Spinal cord (tissue), 10 donors: Measurements from ENCODE around the gene TAS2R60. TPM values are rescaled to one million over a fixed set of nuclear protein-coding genes. Genes with fewer than 3 reads are reported as not detected.
"Not testable (repeated sequence)": the region's sequence is repeated elsewhere in the genome, so short reads cannot be mapped to it uniquely, and the experiment has no call there.

Experiments
- DNase-seq, 6 donors: peaks; one replicate each; pipeline versions ENCODE4 v3.0.0 to v3.0.0-alpha.2; 2013 to 2015; ENCODE audit warnings: low spot score in 6 of 6, low read depth in 4 of 6
- H3K27ac ChIP-seq: one replicate; pipeline ENCODE4 v1.5.1; 2013; ENCODE audit warnings: low read depth, low read length, control low read depth
- H3K27me3 ChIP-seq: one replicate; pipeline ENCODE4 v1.6.1; 2013; ENCODE audit warnings: low read length; ENCODE audit not compliant: control insufficient read depth, insufficient read depth
- H3K36me3 ChIP-seq: one replicate; pipeline ENCODE4 v1.6.1; 2013; ENCODE audit warnings: low read length; ENCODE audit not compliant: control insufficient read depth, insufficient read depth
- H3K4me1 ChIP-seq: one replicate; pipeline ENCODE4 v1.6.1; 2013; ENCODE audit warnings: low read length; ENCODE audit not compliant: control insufficient read depth, insufficient read depth
- H3K4me3 ChIP-seq: one replicate; pipeline ENCODE4 v1.5.1; 2013; ENCODE audit warnings: low read depth, low read length, control low read depth
- H3K9me3 ChIP-seq: one replicate; pipeline ENCODE4 v1.6.1; 2013; ENCODE audit warnings: low read length; ENCODE audit not compliant: control insufficient read depth, insufficient read depth
- WGBS: methylation state at CpG from one replicate; pipeline ENCODE4 v1.1.5; 2013; ENCODE audit warnings: missing lambda C conversion rate; ENCODE audit not compliant: insufficient coverage; 5-methylcytosine and 5-hydroxymethylcytosine counted together
- polyA plus RNA-seq, 2 donors: library from polyadenylated mRNA; unstranded; fragments of 120-200 nt; gene quantifications; one replicate each; pipeline ENCODE4 v1.2.1, GENCODE V29; 2013; ENCODE audit not compliant: insufficient read length in 2 of 2
- total RNA-seq, 2 donors: library from RNA; depleted of rRNA in 1 of 2; stranded (reverse); fragments of 120-200 nt in 1 of 2; fragments of >200 nt in 1 of 2; gene quantifications; one replicate each; pipeline versions ENCODE4 v1.2.3 to v1.2.4, GENCODE V29; 2013 to 2014
- donor health status: healthy.

The TAS2R60 gene
- total and polyA plus RNA-seq, 4 donors: not detected

DNA sequence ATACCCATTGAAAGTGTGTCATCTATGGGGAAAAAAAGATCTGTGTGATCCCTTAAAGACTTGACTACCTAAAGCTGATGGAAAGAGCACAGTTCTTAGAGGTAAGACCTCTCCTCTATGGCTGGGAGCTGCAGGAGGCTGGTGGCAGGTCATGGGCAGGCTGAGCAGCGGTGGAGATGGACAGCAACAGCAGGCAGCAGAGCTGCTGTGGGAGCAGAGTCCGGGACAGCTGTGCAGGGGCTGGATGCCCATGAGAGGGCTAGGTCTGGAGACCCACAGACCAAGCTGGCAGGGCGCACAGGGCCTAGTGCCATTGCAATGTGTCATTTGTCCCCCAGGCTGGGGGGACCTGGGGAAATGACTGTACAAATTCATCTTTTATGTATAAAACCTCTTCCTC lies 21.2 kb upstream of the TAS2R60 start:
- H3K27ac ChIP-seq: no peak overlapping the region
- H3K9me3 ChIP-seq: no peaks in the 10 kb centered on the region
- 92% methylated on average over 3 of the region's 3 CpGs for WGBS
- DNase-seq: no peak
- no peaks in the 10 kb centered on the region for H3K36me3 ChIP-seq
- H3K4me3 ChIP-seq: no peak overlapping the region
- H3K27me3 ChIP-seq: no peaks in the 10 kb centered on the region
- no peaks in the 10 kb centered on the region for H3K4me1 ChIP-seq

DNA sequence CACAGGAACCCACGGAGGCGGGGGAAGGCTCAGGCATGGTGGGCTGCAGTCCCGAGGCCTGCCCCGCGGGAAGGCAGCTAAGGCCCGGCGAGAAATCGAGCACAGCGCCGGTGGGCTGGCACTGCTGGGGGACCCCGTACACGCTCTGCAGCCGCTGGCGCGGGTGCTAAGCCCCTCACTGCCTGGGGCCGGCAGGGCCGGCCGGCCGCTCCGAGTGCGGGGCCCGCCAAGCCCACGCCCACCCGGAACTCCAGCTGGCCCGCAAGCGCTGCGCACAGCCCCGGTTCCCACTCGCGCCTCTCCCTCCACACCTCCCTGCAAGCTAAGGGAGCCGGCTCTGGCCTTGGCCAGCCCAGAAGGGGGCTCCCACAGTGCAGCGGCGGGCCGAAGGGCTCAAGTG lies 18.8 kb upstream of the TAS2R60 start:
- H3K27me3 ChIP-seq, DNase-seq, H3K27ac ChIP-seq, H3K4me3 ChIP-seq, H3K9me3 ChIP-seq, H3K36me3 ChIP-seq, H3K4me1 ChIP-seq: not testable (repeated sequence)
- WGBS: 97% methylated on average over 19 of the region's 34 CpGs

DNA sequence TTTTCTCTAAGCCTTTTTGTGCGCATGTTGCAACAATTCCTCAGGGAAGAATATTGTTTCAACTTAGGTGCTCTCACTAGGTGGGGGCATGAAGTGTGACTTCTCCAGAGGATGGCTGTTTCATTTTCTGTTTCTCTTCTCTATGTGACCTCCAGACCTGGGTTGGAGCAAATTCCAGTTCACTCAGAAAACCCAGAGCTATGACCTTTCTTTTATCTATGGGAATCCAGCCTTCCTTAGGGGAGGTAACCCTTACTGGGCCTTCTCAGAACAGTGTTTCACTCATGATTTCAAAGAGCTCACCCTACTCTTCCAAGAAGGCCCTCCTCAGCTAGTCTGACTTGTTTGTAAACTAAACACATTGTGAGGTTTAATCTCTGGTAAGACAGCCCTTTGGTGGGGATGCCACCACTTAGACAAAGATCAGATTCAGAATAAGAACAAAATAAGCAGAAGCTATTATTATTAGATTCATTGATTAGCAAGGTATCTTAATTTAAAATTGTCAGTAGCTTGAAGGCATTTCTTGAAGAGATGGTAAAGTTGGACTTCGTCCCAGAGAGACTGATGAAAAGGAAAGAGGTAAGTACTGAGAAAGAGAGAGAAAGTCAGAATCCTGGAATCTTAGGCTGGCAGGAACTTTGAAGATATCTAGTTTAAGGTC lies 16.6 kb upstream of the TAS2R60 start:
- WGBS: 93% methylated on average over 1 of the region's 2 CpGs
- H3K9me3 ChIP-seq: no peaks in the 10 kb centered on the region

DNA sequence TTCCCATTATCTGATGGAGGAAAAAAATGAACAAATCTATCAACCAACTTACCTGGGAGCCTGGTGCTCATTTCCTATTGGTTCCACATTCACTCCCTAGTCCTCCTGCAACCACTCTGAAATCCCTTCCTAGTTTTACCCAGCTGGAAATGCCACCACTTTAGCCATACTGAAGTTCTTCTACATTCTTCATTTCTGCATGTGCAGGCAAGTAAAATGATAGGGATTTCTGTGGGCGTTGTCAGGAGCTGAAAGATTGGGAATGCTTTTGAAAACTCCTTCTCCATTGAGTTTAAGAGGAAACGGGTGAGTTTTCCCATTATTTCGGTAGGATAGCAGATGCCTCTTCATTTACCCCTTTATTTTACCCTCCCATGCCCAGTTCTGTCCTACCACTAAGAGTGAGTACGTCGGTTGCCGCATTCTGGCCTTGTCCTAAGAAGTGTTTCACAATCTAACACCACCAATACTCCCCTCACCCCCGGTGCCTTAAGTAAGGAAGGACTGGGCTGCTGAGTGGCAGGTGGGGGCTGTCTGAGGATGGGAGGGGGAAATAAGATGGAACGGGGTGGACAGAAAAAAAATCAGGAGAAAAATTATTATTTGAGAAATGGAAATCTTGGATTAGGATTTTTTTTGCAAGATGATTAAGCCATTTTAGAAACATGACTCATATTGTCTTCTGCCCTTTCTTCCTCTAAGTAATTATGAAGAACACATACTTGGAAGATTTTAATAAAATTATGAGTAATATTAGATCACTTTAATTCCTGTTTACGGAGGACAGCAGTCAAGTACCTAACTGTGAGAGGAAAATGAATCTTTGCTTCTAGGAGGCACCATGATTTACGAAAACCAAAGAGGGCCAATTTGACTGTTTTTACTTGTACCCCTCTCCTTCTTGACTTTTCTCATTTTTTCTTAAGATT lies 13.2 kb upstream of the TAS2R60 start:
- no peak overlapping the region for H3K27ac ChIP-seq
- no peaks in the 10 kb centered on the region for H3K27me3 ChIP-seq
- H3K9me3 ChIP-seq: no peaks in the 10 kb centered on the region
- DNase-seq: no peak
- no peak overlapping the region for H3K4me3 ChIP-seq
- no peaks in the 10 kb centered on the region for H3K36me3 ChIP-seq
- no CpG with 5 or more reads among the region's 10 CpGs for WGBS
- H3K4me1 ChIP-seq: no peaks in the 10 kb centered on the region

More for the DNA sequence above, 16.6 kb upstream of the TAS2R60 start:
- no peak overlapping the region for H3K4me3 ChIP-seq
- no peaks in the 10 kb centered on the region for H3K36me3 ChIP-seq
- DNase-seq: no peak
- no peak overlapping the region for H3K27ac ChIP-seq
- H3K4me1 ChIP-seq: no peaks in the 10 kb centered on the region
- H3K27me3 ChIP-seq: no peaks in the 10 kb centered on the region

DNA sequence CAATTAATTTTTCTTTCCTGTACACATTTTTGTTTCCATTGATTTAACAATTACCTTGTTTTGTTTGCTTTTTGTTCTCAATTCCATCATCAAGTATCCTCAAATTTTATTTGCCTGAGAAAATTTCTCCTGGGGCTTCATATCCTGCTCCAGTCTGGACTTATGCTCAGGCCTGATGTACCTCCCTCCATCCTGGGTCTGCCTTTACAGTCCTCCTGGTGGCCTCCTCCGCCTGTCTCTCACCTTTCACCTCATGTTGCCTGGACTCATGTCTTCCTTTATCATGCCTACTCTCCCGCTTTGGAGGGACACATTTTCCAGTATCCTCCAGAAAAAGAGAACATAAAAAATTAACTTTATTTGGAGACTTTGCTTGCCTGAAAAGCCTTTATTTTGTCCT lies 12.1 kb upstream of the TAS2R60 start:
- Histone ChIP-seq H3K36me3 (no peaks in the 10 kb centered on the region), H3K9me3 (no peaks in the 10 kb centered on the region), H3K27me3 (no peaks in the 10 kb centered on the region), H3K4me1 (no peaks in the 10 kb centered on the region), H3K27ac (no peak overlapping the region), H3K4me3 (no peak overlapping the region)
- DNase-seq: no peak
- WGBS: 100% methylated on average over 1 of the region's 2 CpGs

DNA sequence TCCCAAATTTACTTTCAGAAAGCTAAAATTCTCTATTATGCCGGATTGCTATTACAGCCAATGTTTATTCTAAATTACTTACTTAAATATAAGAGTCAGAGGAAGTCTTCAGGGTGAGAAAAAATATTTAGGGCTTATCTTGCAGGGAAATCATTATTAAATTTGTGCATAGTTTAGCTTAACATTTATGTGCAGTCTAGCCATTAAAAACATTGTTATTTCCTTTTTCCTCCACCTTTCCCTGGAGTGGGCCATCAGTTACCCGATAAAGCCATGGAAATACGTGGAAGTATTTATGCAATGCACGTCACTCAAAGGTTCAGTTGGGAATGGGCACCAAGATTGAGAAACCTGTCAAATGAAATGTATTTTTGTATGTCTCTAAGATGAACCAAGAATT lies 9.5 kb upstream of the TAS2R60 start:
- H3K9me3 ChIP-seq: no peaks in the 10 kb centered on the region

DNA sequence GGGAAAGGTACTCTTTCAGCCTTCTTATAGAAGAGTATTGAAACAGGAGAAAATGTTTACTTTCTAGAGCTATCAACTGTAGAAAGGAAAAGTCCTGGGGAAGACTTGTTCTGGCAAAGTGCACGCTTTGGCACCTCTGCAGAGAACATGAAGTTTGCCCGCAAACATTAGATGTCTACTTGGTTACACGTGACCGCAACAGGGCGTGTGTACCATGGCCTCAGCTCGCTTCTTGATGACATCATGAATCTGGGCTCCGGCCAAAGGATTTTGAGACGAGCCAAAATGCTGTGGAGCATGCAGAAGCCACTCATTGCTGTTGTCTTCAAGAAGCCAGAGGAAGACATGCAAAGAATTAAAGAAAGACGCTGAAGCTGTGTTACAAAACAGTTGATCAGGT lies 8.6 kb upstream of the TAS2R60 start:
- Histone ChIP-seq H3K27me3 (no peaks in the 10 kb centered on the region), H3K27ac (no peak overlapping the region), H3K9me3 (no peaks in the 10 kb centered on the region), H3K4me3 (no peak overlapping the region), H3K4me1 (no peaks in the 10 kb centered on the region), H3K36me3 (no peaks in the 10 kb centered on the region)
- no peak for DNase-seq
- WGBS: 93% methylated on average over 9 of the region's 9 CpGs

More for the DNA sequence above, 9.5 kb upstream of the TAS2R60 start:
- Histone ChIP-seq H3K27ac (no peak overlapping the region), H3K4me3 (no peak overlapping the region), H3K36me3 (no peaks in the 10 kb centered on the region), H3K4me1 (no peaks in the 10 kb centered on the region), H3K27me3 (no peaks in the 10 kb centered on the region)
- no peak for DNase-seq
- WGBS: no CpG with 5 or more reads among the region's 4 CpGs

DNA sequence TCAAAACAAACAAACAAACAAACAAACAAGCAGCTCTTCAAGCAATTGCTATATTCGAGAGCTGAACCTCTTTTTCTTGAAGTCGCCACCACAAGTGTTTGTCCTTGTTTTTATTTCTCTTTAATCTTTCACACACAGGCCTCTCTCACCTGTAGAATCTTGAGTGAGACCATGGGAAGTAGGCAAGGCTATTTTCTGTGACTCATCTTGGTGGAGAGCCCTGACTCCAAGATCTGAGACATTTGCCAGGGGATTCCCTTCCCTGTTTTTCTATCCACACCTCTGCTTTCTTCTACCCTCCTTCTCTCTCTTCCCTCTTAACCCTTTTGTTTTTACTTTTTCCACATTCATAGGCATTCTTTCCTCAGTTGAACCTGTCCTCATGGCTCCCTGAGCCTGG lies 8.0 kb upstream of the TAS2R60 start:
- Histone ChIP-seq H3K9me3 (no peaks in the 10 kb centered on the region), H3K4me1 (no peaks in the 10 kb centered on the region), H3K27ac (no peak overlapping the region), H3K36me3 (no peaks in the 10 kb centered on the region), H3K4me3 (no peak overlapping the region), H3K27me3 (no peaks in the 10 kb centered on the region)
- no CpG with 5 or more reads among the region's 2 CpGs for WGBS
- DNase-seq: no peak

DNA sequence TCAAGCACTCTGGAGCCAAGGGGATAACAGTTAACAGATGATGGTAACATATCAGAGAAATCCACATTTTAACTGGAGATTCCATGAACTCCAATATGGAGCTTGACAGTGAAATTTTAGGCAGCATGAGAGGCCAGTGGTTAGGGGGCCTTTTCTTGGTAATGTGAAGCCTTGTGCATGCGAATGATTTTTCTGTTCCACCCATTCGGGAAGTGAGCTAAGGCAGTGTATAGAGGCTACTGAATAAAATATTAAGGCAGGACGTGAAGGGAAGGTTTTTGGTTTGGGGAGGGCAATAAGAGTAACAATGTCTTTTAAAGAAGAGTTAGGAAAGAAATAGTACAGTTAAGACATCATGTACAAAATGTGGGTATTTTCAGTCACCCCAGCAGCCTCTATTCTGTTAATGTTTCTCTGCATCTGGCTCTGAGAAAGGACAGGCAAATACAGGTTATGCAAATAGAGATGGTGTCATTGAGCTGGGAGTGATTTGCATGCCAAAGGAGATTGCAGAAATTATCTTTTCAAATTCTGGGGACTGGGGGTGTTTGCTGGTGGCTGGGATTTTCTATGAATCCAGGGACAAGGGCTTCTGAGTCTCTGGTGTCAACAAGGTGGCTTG lies 6.8 kb upstream of the TAS2R60 start:
- no peaks in the 10 kb centered on the region for H3K36me3 ChIP-seq
- no peak overlapping the region for H3K27ac ChIP-seq
- 67% methylated on average over 2 of the region's 3 CpGs for WGBS
- no peaks in the 10 kb centered on the region for H3K9me3 ChIP-seq
- DNase-seq: no peak
- H3K27me3 ChIP-seq: no peaks in the 10 kb centered on the region
- no peaks in the 10 kb centered on the region for H3K4me1 ChIP-seq
- no peak overlapping the region for H3K4me3 ChIP-seq
